B cell (primary cell): ENCODE data around the gene CYP1B1. TPM values are rescaled to one million over a fixed set of nuclear protein-coding genes. Genes with fewer than 3 reads are reported as not detected.

Experiments
- ATAC-seq: fragments of 200-7000 bp; cut with Tn5 transposase; one replicate; pipeline ENCODE4 v1.10.0; 2021; ENCODE audit warnings: low read depth, mild to moderate bottlenecking, moderate number of reproducible peaks, moderate library complexity
- CTCF ChIA-PET: fragments of 350-600 bp; sonication (Branson Sonifier 250); formaldehyde crosslinking; loops from one replicate; lab custom pipeline; 2021; ENCODE audit warnings: antibody characterized with exemption, inconsistent platforms; lab: Charles Lee
- POLR2A ChIA-PET: fragments of 350-600 bp; sonication (Branson Sonifier 250); formaldehyde crosslinking; loops from one replicate; lab custom pipeline; 2021; ENCODE audit warnings: antibody characterized with exemption; lab: Charles Lee
- DNase-seq: peaks from one replicate; pipeline ENCODE4 v3.0.0; 2013
- H2AFZ ChIP-seq: 2 replicates; pipeline ENCODE4 v1.6.1; 2012; ENCODE audit warnings: mild to moderate bottlenecking, low read depth, low read length; ENCODE audit not compliant: insufficient read depth, poor library complexity, severe bottlenecking
- H3K27ac ChIP-seq, 2 donors: 1 replicate in 1 of 2; 2 replicates in 1 of 2; pipeline ENCODE4 v1.5.1; 2012 to 2013; ENCODE audit warnings: low read length in 2 of 2, mild to moderate bottlenecking in 2 of 2, moderate library complexity in 1 of 2
- H3K27me3 ChIP-seq, 4 experiments: fragments of 200-600 bp in 1 of 4; sonication (generic) in 1 of 4; replicated peaks in 1 of 4; 1 replicate in 2 of 4; 2 replicates in 2 of 4; pipeline versions ENCODE4 v1.6.1 to v1.7.0; 2013 to 2016; ENCODE audit warnings: low read length in 3 of 4, mild to moderate bottlenecking in 2 of 4, mixed read lengths in 1 of 4, moderate library complexity in 1 of 4; ENCODE audit not compliant: insufficient read depth in 4 of 4, control insufficient read depth in 3 of 4; ENCODE audit errors: control extremely low read depth in 1 of 4
- H3K36me3 ChIP-seq, 2 experiments: replicated peaks in 1 of 2; 1 replicate in 1 of 2; 2 replicates in 1 of 2; pipeline versions ENCODE4 v1.6.1 to v1.7.1; 2013; ENCODE audit warnings: low read length in 1 of 2; ENCODE audit not compliant: insufficient read depth in 2 of 2, control insufficient read depth in 1 of 2; ENCODE audit errors: control extremely low read depth in 1 of 2, extremely low read depth in 1 of 2
- H3K4me1 ChIP-seq, 2 donors: fragments of 200-600 bp in 1 of 2; sonication (generic) in 1 of 2; 1 replicate in 1 of 2; 2 replicates in 1 of 2; pipeline versions ENCODE4 v1.5.1 to v1.6.1; 2013 to 2017; ENCODE audit warnings: low read length in 2 of 2; ENCODE audit not compliant: control insufficient read depth in 2 of 2, insufficient read depth in 2 of 2
- H3K4me2 ChIP-seq: replicated peaks from 2 replicates; pipeline ENCODE3; 2012; ENCODE audit warnings: mild to moderate bottlenecking, low read depth, low read length; ENCODE audit not compliant: poor library complexity, severe bottlenecking
- H3K4me3 ChIP-seq, 5 experiments: fragments of 200-600 bp in 1 of 5; sonication (generic) in 1 of 5; 1 replicate in 3 of 5; 2 replicates in 2 of 5; pipeline versions ENCODE4 v1.5.1 to v1.7.0; 2011 to 2016; ENCODE audit warnings: low read length in 4 of 5, mild to moderate bottlenecking in 4 of 5, low read depth in 2 of 5, control low read depth in 1 of 5, moderate library complexity in 1 of 5; ENCODE audit not compliant: insufficient read depth in 1 of 5; ENCODE audit errors: control extremely low read depth in 1 of 5, extremely low read depth in 1 of 5
- H3K79me2 ChIP-seq: fragments of 200-600 bp; sonication (generic); one replicate; pipeline ENCODE4 v1.6.0; 2016; ENCODE audit warnings: low read length; ENCODE audit not compliant: control insufficient read depth, insufficient read depth
- H3K9ac ChIP-seq: fragments of 200-600 bp; sonication (generic); 2 replicates; pipeline ENCODE4 v1.6.1; 2017; ENCODE audit warnings: mild to moderate bottlenecking, low read length, moderate library complexity
- H3K9me3 ChIP-seq, 3 donors: one replicate each; pipeline versions ENCODE4 v1.6.1 to v1.7.1; 2013; ENCODE audit warnings: low read length in 2 of 3; ENCODE audit not compliant: control insufficient read depth in 2 of 3, insufficient read depth in 1 of 3; ENCODE audit errors: control extremely low read depth in 1 of 3
- H4K20me1 ChIP-seq: 2 replicates; pipeline ENCODE4 v1.6.0; 2012; ENCODE audit warnings: mild to moderate bottlenecking, low read length; ENCODE audit not compliant: insufficient read depth, control insufficient read depth, poor library complexity, severe bottlenecking
- H3K27ac Mint-ChIP-seq: one replicate; pipeline ENCODE4 v1.8.0; 2021; ENCODE audit warnings: mixed read lengths
- H3K27me3 Mint-ChIP-seq: one replicate; pipeline ENCODE4 v1.8.0; 2021; ENCODE audit warnings: mixed read lengths
- H3K4me1 Mint-ChIP-seq: one replicate; pipeline ENCODE4 v1.8.0; 2021; ENCODE audit warnings: mixed read lengths
- H3K4me3 Mint-ChIP-seq: one replicate; pipeline ENCODE4 v1.8.0; 2021; ENCODE audit warnings: mixed read lengths
- H3K9me3 Mint-ChIP-seq: one replicate; pipeline ENCODE4 v1.8.0; 2022; ENCODE audit warnings: mixed read lengths; ENCODE audit not compliant: insufficient read depth
- CTCF ChIP-seq: fragments of 200-600 bp; IDR thresholded peaks from one replicate; pipeline ENCODE4 v1.8.0; 2022; ENCODE audit warnings: antibody characterized with exemption, mild to moderate bottlenecking
- EZH2 ChIP-seq: IDR thresholded peaks from 2 replicates; pipeline ENCODE4 v1.6.1; 2012; ENCODE audit warnings: borderline replicate concordance, low read depth, mild to moderate bottlenecking, moderate library complexity, low read length; ENCODE audit not compliant: insufficient read depth, poor library complexity, severe bottlenecking
- WGBS: methylation state at CpG from one replicate; pipeline ENCODE4 v1.1.5; 2013; ENCODE audit warnings: missing lambda C conversion rate; ENCODE audit not compliant: insufficient coverage; 5-methylcytosine and 5-hydroxymethylcytosine counted together
- intact Hi-C: fragments of 100-400 bp; cut with micrococcal nuclease; formaldehyde crosslinking; loops from one replicate; pipeline ENCODE4 v1.10.0; 2022
- polyA plus RNA-seq: library from polyadenylated mRNA; depleted of rRNA; stranded (reverse); fragments of >200 nt; gene quantifications from 2 replicates; pipeline ENCODE4 v1.2.3, GENCODE V29; 2012
- total RNA-seq, 2 donors: library from RNA; stranded (reverse); fragments of 120-200 nt in 1 of 2; gene quantifications; 1 replicate in 1 of 2; 2 replicates in 1 of 2; pipeline versions ENCODE4 v1.2.3 to v1.2.4, GENCODE V29; 2013 to 2022

The CYP1B1 gene
- total and polyA plus RNA-seq, 2 donors (not counting 1 experiment from before 2014, with no cell fraction given) = 0.31 to 0.89 TPM

- no peak overlapping the region for H3K4me2 ChIP-seq
- intact Hi-C loops = no loop called here
Measured at GRCh38 chr2:38121481-38121880, 45.5 kb upstream of the CYP1B1 start.

GRCh38 chr2:38120829-38121228 is 44.9 kb upstream of the CYP1B1 start:
- no peak for DNase-seq
- ATAC-seq = no peak
- H3K4me3 ChIP-seq = no peak overlapping the region
- H4K20me1 ChIP-seq = no peaks in the 10 kb centered on the region
- no peak overlapping the region for H3K9ac ChIP-seq
- H3K9me3 ChIP-seq = no peaks in the 10 kb centered on the region
- no peaks in the 10 kb centered on the region for H3K79me2 ChIP-seq
- H3K27me3 ChIP-seq = no peaks in the 10 kb centered on the region
- Mint-ChIP-seq H3K4me3 (no peak overlapping the region), H3K4me1 (no peaks in the 10 kb centered on the region), H3K9me3 (no peaks in the 10 kb centered on the region), H3K27ac (no peak overlapping the region), H3K27me3 (peaks cover 11% of the 10 kb centered on the region)
- CTCF ChIA-PET = no interaction called here
- whole genome bisulfite sequencing = 95% methylated on average over 4 of the region's 5 CpGs
- no peak overlapping the region for H3K27ac ChIP-seq
- no peak overlapping the region for H3K4me2 ChIP-seq
- intact Hi-C loops = no loop called here
- H3K4me1 ChIP-seq = no peaks in the 10 kb centered on the region
- TF ChIP-seq CTCF (no peak), EZH2 (no peak)
- POLR2A ChIA-PET = no interaction called here
- H2AFZ ChIP-seq = no peak overlapping the region
- H3K36me3 ChIP-seq = no peaks in the 10 kb centered on the region

More at GRCh38 chr2:38121481-38121880, 45.5 kb upstream of the CYP1B1 start:
- no peaks in the 10 kb centered on the region for H4K20me1 ChIP-seq
- H3K4me3 Mint-ChIP-seq = no peak overlapping the region
- POLR2A ChIA-PET = no interaction called here
- TF ChIP-seq EZH2 (no peak), CTCF (no peak)
- ATAC-seq = no peak
- H3K36me3 ChIP-seq = no peaks in the 10 kb centered on the region
- H3K79me2 ChIP-seq = no peaks in the 10 kb centered on the region
- H2AFZ ChIP-seq = no peak overlapping the region
- no peak overlapping the region for H3K27ac ChIP-seq
- no peaks in the 10 kb centered on the region for H3K9me3 ChIP-seq
- H3K27me3 ChIP-seq = no peaks in the 10 kb centered on the region
- no CpG with 5 or more reads among the region's 2 CpGs for WGBS
- H3K4me1 Mint-ChIP-seq = no peaks in the 10 kb centered on the region
- H3K27ac Mint-ChIP-seq = no peak overlapping the region
- no peak overlapping the region for H3K4me3 ChIP-seq
- CTCF ChIA-PET = no interaction called here
- H3K27me3 Mint-ChIP-seq = peaks cover 11% of the 10 kb centered on the region
- DNase-seq = no peak
- no peaks in the 10 kb centered on the region for H3K4me1 ChIP-seq
- H3K9ac ChIP-seq = no peak overlapping the region
- H3K9me3 Mint-ChIP-seq = peaks cover 1% of the 10 kb centered on the region
